Astrocyte (in vitro differentiated cells and primary cell): ENCODE data around the gene ANXA10.

ENCODE experiments used
- EZH2 ChIP-seq: IDR thresholded peaks from 2 replicates; pipeline ENCODE4 v1.6.1; 2012; ENCODE audit warnings: mild to moderate bottlenecking, low read length, inconsistent platforms; ENCODE audit not compliant: insufficient read depth
- TF ChIP-seq, protein P1 (sequence below): IDR thresholded peaks from 2 replicates; pipeline ENCODE4 v1.5.1; 2011; ENCODE audit warnings: low read depth, mild to moderate bottlenecking, inconsistent platforms, low read length, moderate library complexity; ENCODE audit not compliant: insufficient read depth

DNA sequence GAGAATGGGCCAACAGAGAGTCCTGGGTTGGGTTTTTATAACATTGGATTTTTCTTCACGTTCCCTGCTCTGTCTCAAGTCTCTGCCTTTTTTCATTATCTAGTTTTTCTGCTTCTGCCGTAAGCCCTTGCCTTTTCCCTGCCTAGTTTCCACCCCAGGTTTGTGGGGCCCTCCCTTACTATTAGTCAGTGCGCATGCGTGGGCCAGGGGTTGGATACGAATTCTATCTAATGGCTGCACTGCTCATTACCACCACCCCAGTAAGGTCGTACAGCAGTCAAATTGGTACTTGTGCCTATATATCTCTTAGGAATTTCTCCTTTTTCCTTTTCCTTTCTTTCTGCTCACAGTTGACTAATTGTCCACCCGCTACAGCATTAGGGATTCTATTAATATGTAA lies 49.4 kb downstream of the ANXA10 start:
- TF ChIP-seq, protein P1, sequence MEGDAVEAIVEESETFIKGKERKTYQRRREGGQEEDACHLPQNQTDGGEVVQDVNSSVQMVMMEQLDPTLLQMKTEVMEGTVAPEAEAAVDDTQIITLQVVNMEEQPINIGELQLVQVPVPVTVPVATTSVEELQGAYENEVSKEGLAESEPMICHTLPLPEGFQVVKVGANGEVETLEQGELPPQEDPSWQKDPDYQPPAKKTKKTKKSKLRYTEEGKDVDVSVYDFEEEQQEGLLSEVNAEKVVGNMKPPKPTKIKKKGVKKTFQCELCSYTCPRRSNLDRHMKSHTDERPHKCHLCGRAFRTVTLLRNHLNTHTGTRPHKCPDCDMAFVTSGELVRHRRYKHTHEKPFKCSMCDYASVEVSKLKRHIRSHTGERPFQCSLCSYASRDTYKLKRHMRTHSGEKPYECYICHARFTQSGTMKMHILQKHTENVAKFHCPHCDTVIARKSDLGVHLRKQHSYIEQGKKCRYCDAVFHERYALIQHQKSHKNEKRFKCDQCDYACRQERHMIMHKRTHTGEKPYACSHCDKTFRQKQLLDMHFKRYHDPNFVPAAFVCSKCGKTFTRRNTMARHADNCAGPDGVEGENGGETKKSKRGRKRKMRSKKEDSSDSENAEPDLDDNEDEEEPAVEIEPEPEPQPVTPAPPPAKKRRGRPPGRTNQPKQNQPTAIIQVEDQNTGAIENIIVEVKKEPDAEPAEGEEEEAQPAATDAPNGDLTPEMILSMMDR, result no peak
- no peak for TF ChIP-seq EZH2
